B cell (primary cell): ENCODE measurements around the gene CST5. TPM values are rescaled to one million over a fixed set of nuclear protein-coding genes. Genes with fewer than 3 reads are reported as not detected.

Experiments used
- ATAC-seq: fragments of 200-7000 bp; cut with Tn5 transposase; one replicate; pipeline ENCODE4 v1.10.0; 2021; ENCODE audit warnings: low read depth, mild to moderate bottlenecking, moderate number of reproducible peaks, moderate library complexity
- CTCF ChIA-PET: fragments of 350-600 bp; sonication (Branson Sonifier 250); formaldehyde crosslinking; loops from one replicate; lab custom pipeline; 2021; ENCODE audit warnings: antibody characterized with exemption, inconsistent platforms; lab: Charles Lee
- POLR2A ChIA-PET: fragments of 350-600 bp; sonication (Branson Sonifier 250); formaldehyde crosslinking; loops from one replicate; lab custom pipeline; 2021; ENCODE audit warnings: antibody characterized with exemption; lab: Charles Lee
- DNase-seq: peaks from one replicate; pipeline ENCODE4 v3.0.0; 2013
- H2AFZ ChIP-seq: 2 replicates; pipeline ENCODE4 v1.6.1; 2012; ENCODE audit warnings: mild to moderate bottlenecking, low read depth, low read length; ENCODE audit not compliant: insufficient read depth, poor library complexity, severe bottlenecking
- H3K27ac ChIP-seq, 2 donors: 1 replicate in 1 of 2; 2 replicates in 1 of 2; pipeline ENCODE4 v1.5.1; 2012 to 2013; ENCODE audit warnings: low read length in 2 of 2, mild to moderate bottlenecking in 2 of 2, moderate library complexity in 1 of 2
- H3K27me3 ChIP-seq, 4 experiments: fragments of 200-600 bp in 1 of 4; sonication (generic) in 1 of 4; replicated peaks in 1 of 4; 1 replicate in 2 of 4; 2 replicates in 2 of 4; pipeline versions ENCODE4 v1.6.1 to v1.7.0; 2013 to 2016; ENCODE audit warnings: low read length in 3 of 4, mild to moderate bottlenecking in 2 of 4, mixed read lengths in 1 of 4, moderate library complexity in 1 of 4; ENCODE audit not compliant: insufficient read depth in 4 of 4, control insufficient read depth in 3 of 4; ENCODE audit errors: control extremely low read depth in 1 of 4
- H3K36me3 ChIP-seq, 2 experiments: replicated peaks in 1 of 2; 1 replicate in 1 of 2; 2 replicates in 1 of 2; pipeline versions ENCODE4 v1.6.1 to v1.7.1; 2013; ENCODE audit warnings: low read length in 1 of 2; ENCODE audit not compliant: insufficient read depth in 2 of 2, control insufficient read depth in 1 of 2; ENCODE audit errors: control extremely low read depth in 1 of 2, extremely low read depth in 1 of 2
- H3K4me1 ChIP-seq, 2 donors: fragments of 200-600 bp in 1 of 2; sonication (generic) in 1 of 2; 1 replicate in 1 of 2; 2 replicates in 1 of 2; pipeline versions ENCODE4 v1.5.1 to v1.6.1; 2013 to 2017; ENCODE audit warnings: low read length in 2 of 2; ENCODE audit not compliant: control insufficient read depth in 2 of 2, insufficient read depth in 2 of 2
- H3K4me2 ChIP-seq: replicated peaks from 2 replicates; pipeline ENCODE3; 2012; ENCODE audit warnings: mild to moderate bottlenecking, low read depth, low read length; ENCODE audit not compliant: poor library complexity, severe bottlenecking
- H3K4me3 ChIP-seq, 5 experiments: fragments of 200-600 bp in 1 of 5; sonication (generic) in 1 of 5; 1 replicate in 3 of 5; 2 replicates in 2 of 5; pipeline versions ENCODE4 v1.5.1 to v1.7.0; 2011 to 2016; ENCODE audit warnings: low read length in 4 of 5, mild to moderate bottlenecking in 4 of 5, low read depth in 2 of 5, control low read depth in 1 of 5, moderate library complexity in 1 of 5; ENCODE audit not compliant: insufficient read depth in 1 of 5; ENCODE audit errors: control extremely low read depth in 1 of 5, extremely low read depth in 1 of 5
- H3K79me2 ChIP-seq: fragments of 200-600 bp; sonication (generic); one replicate; pipeline ENCODE4 v1.6.0; 2016; ENCODE audit warnings: low read length; ENCODE audit not compliant: control insufficient read depth, insufficient read depth
- H3K9ac ChIP-seq: fragments of 200-600 bp; sonication (generic); 2 replicates; pipeline ENCODE4 v1.6.1; 2017; ENCODE audit warnings: mild to moderate bottlenecking, low read length, moderate library complexity
- H3K9me3 ChIP-seq, 3 donors: one replicate each; pipeline versions ENCODE4 v1.6.1 to v1.7.1; 2013; ENCODE audit warnings: low read length in 2 of 3; ENCODE audit not compliant: control insufficient read depth in 2 of 3, insufficient read depth in 1 of 3; ENCODE audit errors: control extremely low read depth in 1 of 3
- H4K20me1 ChIP-seq: 2 replicates; pipeline ENCODE4 v1.6.0; 2012; ENCODE audit warnings: mild to moderate bottlenecking, low read length; ENCODE audit not compliant: insufficient read depth, control insufficient read depth, poor library complexity, severe bottlenecking
- H3K27ac Mint-ChIP-seq: one replicate; pipeline ENCODE4 v1.8.0; 2021; ENCODE audit warnings: mixed read lengths
- H3K27me3 Mint-ChIP-seq: one replicate; pipeline ENCODE4 v1.8.0; 2021; ENCODE audit warnings: mixed read lengths
- H3K4me1 Mint-ChIP-seq: one replicate; pipeline ENCODE4 v1.8.0; 2021; ENCODE audit warnings: mixed read lengths
- H3K4me3 Mint-ChIP-seq: one replicate; pipeline ENCODE4 v1.8.0; 2021; ENCODE audit warnings: mixed read lengths
- H3K9me3 Mint-ChIP-seq: one replicate; pipeline ENCODE4 v1.8.0; 2022; ENCODE audit warnings: mixed read lengths; ENCODE audit not compliant: insufficient read depth
- EZH2 ChIP-seq: IDR thresholded peaks from 2 replicates; pipeline ENCODE4 v1.6.1; 2012; ENCODE audit warnings: borderline replicate concordance, low read depth, mild to moderate bottlenecking, moderate library complexity, low read length; ENCODE audit not compliant: insufficient read depth, poor library complexity, severe bottlenecking
- WGBS: methylation state at CpG from one replicate; pipeline ENCODE4 v1.1.5; 2013; ENCODE audit warnings: missing lambda C conversion rate; ENCODE audit not compliant: insufficient coverage; 5-methylcytosine and 5-hydroxymethylcytosine counted together
- intact Hi-C: fragments of 100-400 bp; cut with micrococcal nuclease; formaldehyde crosslinking; loops from one replicate; pipeline ENCODE4 v1.10.0; 2022
- polyA plus RNA-seq: library from polyadenylated mRNA; depleted of rRNA; stranded (reverse); fragments of >200 nt; gene quantifications from 2 replicates; pipeline ENCODE4 v1.2.3, GENCODE V29; 2012
- total RNA-seq, 2 donors: library from RNA; stranded (reverse); fragments of 120-200 nt in 1 of 2; gene quantifications; 1 replicate in 1 of 2; 2 replicates in 1 of 2; pipeline versions ENCODE4 v1.2.3 to v1.2.4, GENCODE V29; 2013 to 2022
- TF ChIP-seq, protein P1 (sequence below): fragments of 200-600 bp; IDR thresholded peaks from one replicate; pipeline ENCODE4 v1.8.0; 2022; ENCODE audit warnings: antibody characterized with exemption, mild to moderate bottlenecking

Gene CST5
- total and polyA plus RNA-seq, 2 donors (not counting 1 experiment from before 2014, with no cell fraction given) = not detected

- Histone ChIP-seq H3K9me3 (no peaks in the 10 kb centered on the region), H3K79me2 (no peaks in the 10 kb centered on the region), H3K4me2 (no peak overlapping the region), H3K4me1 (no peaks in the 10 kb centered on the region), H4K20me1 (no peaks in the 10 kb centered on the region), H3K27me3 (no peaks in the 10 kb centered on the region), H3K36me3 (no peaks in the 10 kb centered on the region), H3K9ac (no peak overlapping the region), H3K27ac (no peak overlapping the region), H2AFZ (no peak overlapping the region), H3K4me3 (no peak overlapping the region)
- 0% methylated on average over 2 of the region's 5 CpGs for WGBS
- Mint-ChIP-seq H3K4me1 (no peaks in the 10 kb centered on the region), H3K27ac (no peak overlapping the region), H3K4me3 (no peak overlapping the region), H3K9me3 (no peaks in the 10 kb centered on the region), H3K27me3 (peaks cover 4% of the 10 kb centered on the region)
- POLR2A ChIA-PET = no interaction called here
- CTCF ChIA-PET = no interaction called here
- intact Hi-C loops = no loop called here
- ATAC-seq (no peak), DNase-seq (no peak)
- TF ChIP-seq, protein P1, sequence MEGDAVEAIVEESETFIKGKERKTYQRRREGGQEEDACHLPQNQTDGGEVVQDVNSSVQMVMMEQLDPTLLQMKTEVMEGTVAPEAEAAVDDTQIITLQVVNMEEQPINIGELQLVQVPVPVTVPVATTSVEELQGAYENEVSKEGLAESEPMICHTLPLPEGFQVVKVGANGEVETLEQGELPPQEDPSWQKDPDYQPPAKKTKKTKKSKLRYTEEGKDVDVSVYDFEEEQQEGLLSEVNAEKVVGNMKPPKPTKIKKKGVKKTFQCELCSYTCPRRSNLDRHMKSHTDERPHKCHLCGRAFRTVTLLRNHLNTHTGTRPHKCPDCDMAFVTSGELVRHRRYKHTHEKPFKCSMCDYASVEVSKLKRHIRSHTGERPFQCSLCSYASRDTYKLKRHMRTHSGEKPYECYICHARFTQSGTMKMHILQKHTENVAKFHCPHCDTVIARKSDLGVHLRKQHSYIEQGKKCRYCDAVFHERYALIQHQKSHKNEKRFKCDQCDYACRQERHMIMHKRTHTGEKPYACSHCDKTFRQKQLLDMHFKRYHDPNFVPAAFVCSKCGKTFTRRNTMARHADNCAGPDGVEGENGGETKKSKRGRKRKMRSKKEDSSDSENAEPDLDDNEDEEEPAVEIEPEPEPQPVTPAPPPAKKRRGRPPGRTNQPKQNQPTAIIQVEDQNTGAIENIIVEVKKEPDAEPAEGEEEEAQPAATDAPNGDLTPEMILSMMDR = no peak
- TF ChIP-seq EZH2 = no peak
Measured at GRCh38 chr20:23874747-23875146, 4.8 kb downstream of the CST5 start.

DNA sequence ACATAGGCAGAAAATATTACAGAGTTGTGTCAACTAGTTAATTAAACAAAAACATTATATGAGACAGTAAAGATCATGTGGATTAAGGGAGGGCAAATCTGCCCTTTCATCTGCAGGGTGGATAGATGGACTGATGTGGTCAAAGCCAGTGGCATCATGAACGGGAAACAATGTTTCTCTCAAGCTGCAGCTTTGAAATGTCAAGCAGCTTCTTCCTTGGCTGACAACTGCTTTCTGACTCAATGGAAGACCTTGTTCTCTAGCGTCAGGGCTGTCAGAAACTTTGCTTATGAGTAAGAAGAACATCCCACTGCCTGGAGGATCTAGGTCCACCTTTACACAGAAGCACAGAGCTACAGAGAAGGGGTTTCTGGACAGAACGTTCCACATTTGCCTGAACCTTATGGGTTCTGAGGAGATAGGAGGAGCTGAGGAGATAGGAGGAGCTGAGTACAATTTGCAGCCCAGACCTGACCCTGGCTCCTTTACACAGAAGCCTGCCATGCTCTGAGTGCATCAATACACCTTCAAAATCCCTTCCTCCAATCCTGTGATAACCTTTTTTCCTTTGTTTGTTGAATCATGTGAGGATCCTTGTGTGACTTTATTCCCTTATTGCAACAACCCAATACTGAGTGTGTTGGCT lies 6.1 kb downstream of the CST5 start:
- no peaks in the 10 kb centered on the region for H3K9me3 Mint-ChIP-seq
- Histone ChIP-seq H3K36me3 (no peaks in the 10 kb centered on the region), H3K4me3 (no peak overlapping the region), H3K79me2 (no peaks in the 10 kb centered on the region), H3K4me1 (no peaks in the 10 kb centered on the region), H3K9ac (no peak overlapping the region), H3K4me2 (no peak overlapping the region), H3K27me3 (no peaks in the 10 kb centered on the region), H2AFZ (no peak overlapping the region), H3K9me3 (no peaks in the 10 kb centered on the region), H4K20me1 (no peaks in the 10 kb centered on the region), H3K27ac (no peak overlapping the region)
- H3K27me3 Mint-ChIP-seq = peaks cover 7% of the 10 kb centered on the region
- CTCF ChIA-PET = no interaction called here
- H3K27ac Mint-ChIP-seq = no peak overlapping the region
- POLR2A ChIA-PET = no interaction called here
- intact Hi-C loops = no loop called here
- H3K4me1 Mint-ChIP-seq = no peaks in the 10 kb centered on the region
- WGBS = 0% methylated on average over 1 of the region's 3 CpGs
- ATAC-seq = no peak
- no peak overlapping the region for H3K4me3 Mint-ChIP-seq
- TF ChIP-seq EZH2 = no peak
- TF ChIP-seq, protein P1 = no peak
- DNase-seq = no peak
